GM21619 (cell line): ENCODE data around the gene CTSW.
"Not testable (repeated sequence)": the region's sequence is repeated elsewhere in the genome, so short reads cannot be mapped to it uniquely, and the experiment has no call there.

Experiments used
- ATAC-seq: cut with Tn5 transposase; IDR thresholded peaks from one replicate; pipeline ENCODE4 v1.9.1; 2021; ENCODE audit not compliant: unreplicated experiment

CTSW gene

GRCh38 chr11:65879617-65880016 is at the start of gene CTSW:
Gene CTSW, plus strand, starts transcription at chr11:65879837. Its CDS starts 18 bp downstream, at chr11:65879855.
- no peak for ATAC-seq

GRCh38 chr11:65832231-65832630 is 47.4 kb upstream of the CTSW start:
- not testable (repeated sequence) for ATAC-seq

GRCh38 chr11:65833297-65834030 is 46.2 kb upstream of the CTSW start, which contains the start of gene SNX32:
Gene SNX32, plus strand, starts transcription at chr11:65833963. Its CDS starts 103 bp downstream, at chr11:65834066.
- ATAC-seq: peak; percentile 96

- no peak for ATAC-seq
These were observed 45.4 kb upstream of the CTSW start for GRCh38 chr11:65834202-65834601.

GRCh38 chr11:65842144-65842543 is 37.5 kb upstream of the CTSW start:
- no peak for ATAC-seq

- no peak for ATAC-seq
These were observed 35.8 kb upstream of the CTSW start for GRCh38 chr11:65843811-65844210.

GRCh38 chr11:65844231-65844872 is 35.3 kb upstream of the CTSW start:
- ATAC-seq: no peak

GRCh38 chr11:65847746-65848145 is 31.9 kb upstream of the CTSW start:
- ATAC-seq: no peak

- not testable (repeated sequence) for ATAC-seq
These were observed 30.9 kb upstream of the CTSW start for GRCh38 chr11:65848693-65849092.

- no peak for ATAC-seq
These were observed 30.3 kb upstream of the CTSW start for GRCh38 chr11:65849366-65849765.

GRCh38 chr11:65849771-65850216 is 29.8 kb upstream of the CTSW start:
- ATAC-seq: no peak

- ATAC-seq: no peak
These were observed 29.2 kb upstream of the CTSW start for GRCh38 chr11:65850217-65851082.

- ATAC-seq: no peak
These were observed 28.5 kb upstream of the CTSW start for GRCh38 chr11:65851083-65851579.

GRCh38 chr11:65851811-65852507 is 27.7 kb upstream of the CTSW start:
- no peak for ATAC-seq

GRCh38 chr11:65852508-65853245 is 27.0 kb upstream of the CTSW start:
- no peak for ATAC-seq

- ATAC-seq: no peak
These were observed 26.2 kb upstream of the CTSW start for GRCh38 chr11:65853246-65853979.

- ATAC-seq: no peak
These were observed 25.5 kb upstream of the CTSW start for GRCh38 chr11:65854161-65854592.

GRCh38 chr11:65854852-65855837 is 24.5 kb upstream of the CTSW start:
- ATAC-seq: no peak
